PC-3 (cell line): Measurements from ENCODE around the gene WDR7. TPM values are rescaled to one million over a fixed set of nuclear protein-coding genes. Genes with fewer than 3 reads are reported as not detected.

Experiments
- ATAC-seq: fragments of 200-7000 bp; cut with Tn5 transposase; 2 replicates; pipeline ENCODE4 v1.9.1; 2020; ENCODE audit warnings: mild to moderate bottlenecking, moderate library complexity
- BruUV-seq: library from RNA; stranded (reverse); fragments of 400-500 nt; replicated peaks from 2 replicates; lab custom pipeline; 2021; lab: Mats Ljungman, UMichigan
- CTCF ChIA-PET: fragments of 300-600 bp; sonication (Branson Sonifier 250); formaldehyde crosslinking; loops from one replicate; lab custom pipeline; 2022; ENCODE audit warnings: antibody characterized with exemption; lab: Charles Lee
- POLR2A ChIA-PET: fragments of 300-600 bp; sonication (Branson Sonifier 250); formaldehyde crosslinking; loops from one replicate; lab custom pipeline; 2022; ENCODE audit warnings: antibody characterized with exemption; ENCODE audit not compliant: unreplicated experiment; lab: Charles Lee
- DNase-seq: peaks from one replicate; pipeline ENCODE4 v3.0.0-alpha.2; 2015
- H2AFZ ChIP-seq: fragments of 300-600 bp; sonication (generic); 2 replicates; pipeline ENCODE4 v1.6.0; 2016; ENCODE audit warnings: antibody characterized with exemption, low read length
- H3F3A ChIP-seq: fragments of 300-600 bp; sonication (generic); one replicate; pipeline ENCODE4 v1.6.0; 2017; ENCODE audit warnings: antibody characterized with exemption, low read length, control low read depth, mild to moderate bottlenecking; ENCODE audit not compliant: unreplicated experiment
- H3K27ac ChIP-seq: fragments of 300-600 bp; sonication (generic); 2 replicates; pipeline ENCODE4 v1.5.1; 2016; ENCODE audit warnings: mild to moderate bottlenecking, low read length
- H3K27me3 ChIP-seq: fragments of 300-600 bp; sonication (generic); 2 replicates; pipeline ENCODE4 v1.6.1; 2016; ENCODE audit warnings: low read length, mixed read lengths
- H3K36me3 ChIP-seq: fragments of 300-600 bp; sonication (generic); 2 replicates; pipeline ENCODE4 v1.6.1; 2016; ENCODE audit warnings: low read depth, mixed run types, low read length, mixed read lengths
- H3K4me1 ChIP-seq: fragments of 300-600 bp; sonication (generic); 2 replicates; pipeline ENCODE4 v1.5.1; 2016; ENCODE audit warnings: low read length; ENCODE audit not compliant: insufficient read depth
- H3K4me2 ChIP-seq: fragments of 300-600 bp; sonication (generic); 2 replicates; pipeline ENCODE4 v1.6.0; 2016; ENCODE audit warnings: low read length
- H3K4me3 ChIP-seq: fragments of 300-600 bp; sonication (generic); 2 replicates; pipeline ENCODE4 v1.5.1; 2016; ENCODE audit warnings: mild to moderate bottlenecking, low read length, mixed read lengths
- H3K79me2 ChIP-seq: fragments of 300-600 bp; sonication (generic); 2 replicates; pipeline ENCODE4 v1.6.1; 2017; ENCODE audit warnings: low read length, mixed read lengths
- H3K9ac ChIP-seq: fragments of 300-600 bp; sonication (generic); 2 replicates; pipeline ENCODE4 v1.6.0; 2016; ENCODE audit warnings: mild to moderate bottlenecking, low read length
- H3K9me2 ChIP-seq: fragments of 300-600 bp; sonication (generic); replicated peaks from 2 replicates; pipeline ENCODE4 v1.6.1; 2016; ENCODE audit warnings: mixed run types, low read length, mixed read lengths
- H3K9me3 ChIP-seq: fragments of 300-600 bp; sonication (generic); 2 replicates; pipeline ENCODE4 v1.6.1; 2016; ENCODE audit warnings: low read length, mixed read lengths
- H4K20me1 ChIP-seq: fragments of 300-600 bp; sonication (generic); 2 replicates; pipeline ENCODE4 v1.6.1; 2016; ENCODE audit warnings: low read length, mixed read lengths
- EZH2 ChIP-seq: fragments of 300-600 bp; sonication (generic); IDR thresholded peaks from one replicate; pipeline ENCODE4 v1.6.1; 2017; ENCODE audit warnings: antibody characterized with exemption, mild to moderate bottlenecking, low read length; ENCODE audit not compliant: unreplicated experiment
- EZH2phosphoT487 ChIP-seq: fragments of 300-600 bp; sonication (generic); IDR thresholded peaks from 2 replicates; pipeline ENCODE4 v1.6.1; 2018; ENCODE audit warnings: mild to moderate bottlenecking, antibody characterized with exemption, low read length, borderline replicate concordance
- intact Hi-C: fragments of 100-400 bp; cut with micrococcal nuclease; formaldehyde crosslinking; loops from 2 replicates; pipeline ENCODE4 v1.9.0; 2023
- total RNA-seq: library from RNA; depleted of rRNA; stranded (reverse); fragments of >200 nt; gene quantifications from 2 replicates; pipeline ENCODE4 v1.2.3, GENCODE V29; 2014
- TF ChIP-seq, protein P1 (sequence below): fragments of 300-600 bp; sonication (generic); conservative IDR thresholded peaks from 2 replicates; pipeline ENCODE4 v1.5.1; 2017; ENCODE audit warnings: antibody characterized with exemption, low read depth, mild to moderate bottlenecking, low read length

WDR7 gene
- total RNA-seq, 1 experiment from 2014 or later = 16.0 TPM

- TF ChIP-seq EZH2phosphoT487 (no peak), EZH2 (no peak)
- TF ChIP-seq, protein P1, sequence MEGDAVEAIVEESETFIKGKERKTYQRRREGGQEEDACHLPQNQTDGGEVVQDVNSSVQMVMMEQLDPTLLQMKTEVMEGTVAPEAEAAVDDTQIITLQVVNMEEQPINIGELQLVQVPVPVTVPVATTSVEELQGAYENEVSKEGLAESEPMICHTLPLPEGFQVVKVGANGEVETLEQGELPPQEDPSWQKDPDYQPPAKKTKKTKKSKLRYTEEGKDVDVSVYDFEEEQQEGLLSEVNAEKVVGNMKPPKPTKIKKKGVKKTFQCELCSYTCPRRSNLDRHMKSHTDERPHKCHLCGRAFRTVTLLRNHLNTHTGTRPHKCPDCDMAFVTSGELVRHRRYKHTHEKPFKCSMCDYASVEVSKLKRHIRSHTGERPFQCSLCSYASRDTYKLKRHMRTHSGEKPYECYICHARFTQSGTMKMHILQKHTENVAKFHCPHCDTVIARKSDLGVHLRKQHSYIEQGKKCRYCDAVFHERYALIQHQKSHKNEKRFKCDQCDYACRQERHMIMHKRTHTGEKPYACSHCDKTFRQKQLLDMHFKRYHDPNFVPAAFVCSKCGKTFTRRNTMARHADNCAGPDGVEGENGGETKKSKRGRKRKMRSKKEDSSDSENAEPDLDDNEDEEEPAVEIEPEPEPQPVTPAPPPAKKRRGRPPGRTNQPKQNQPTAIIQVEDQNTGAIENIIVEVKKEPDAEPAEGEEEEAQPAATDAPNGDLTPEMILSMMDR = no peak
- Histone ChIP-seq H3K36me3 (no peaks in the 10 kb centered on the region), H3K4me2 (no peak overlapping the region), H3K4me1 (no peaks in the 10 kb centered on the region), H3K79me2 (no peaks in the 10 kb centered on the region), H3K27ac (no peak overlapping the region), H3K27me3 (no peaks in the 10 kb centered on the region), H3K9me3 (no peaks in the 10 kb centered on the region), H4K20me1 (no peaks in the 10 kb centered on the region), H3K9me2 (no peaks in the 10 kb centered on the region), H3K4me3 (no peak overlapping the region), H3K9ac (no peak overlapping the region), H2AFZ (no peak overlapping the region), H3F3A (no peaks in the 10 kb centered on the region)
- ATAC-seq (no peak), DNase-seq (no peak)
- ChIA-PET POLR2A (no interaction called here), CTCF (no interaction called here)
- intact Hi-C loops = no loop called here
- no TSS peak for BruUV-seq
Measured at GRCh38 chr18:56676639-56677038, 25.5 kb downstream of the WDR7 start.

- Histone ChIP-seq H3K9me2 (no peaks in the 10 kb centered on the region), H3K79me2 (no peaks in the 10 kb centered on the region), H3K27me3 (no peaks in the 10 kb centered on the region), H3K36me3 (no peaks in the 10 kb centered on the region), H3F3A (no peaks in the 10 kb centered on the region), H3K9ac (no peak overlapping the region), H3K4me3 (no peak overlapping the region), H4K20me1 (no peaks in the 10 kb centered on the region), H3K4me2 (no peak overlapping the region), H2AFZ (no peak overlapping the region), H3K27ac (no peak overlapping the region), H3K4me1 (no peaks in the 10 kb centered on the region), H3K9me3 (no peaks in the 10 kb centered on the region)
- ATAC-seq (no peak), DNase-seq (peak; percentile 10)
- ChIA-PET POLR2A (no interaction called here), CTCF (no interaction called here)
- no TSS peak for BruUV-seq
- TF ChIP-seq EZH2 = no peak
- no peak for TF ChIP-seq EZH2phosphoT487
- TF ChIP-seq, protein P1 = no peak
- intact Hi-C loops = no loop called here
Measured at GRCh38 chr18:56678836-56679565, 27.8 kb downstream of the WDR7 start.

- Histone ChIP-seq H3K27me3 (no peaks in the 10 kb centered on the region), H3K79me2 (no peaks in the 10 kb centered on the region), H3K4me1 (no peaks in the 10 kb centered on the region), H3K36me3 (no peaks in the 10 kb centered on the region), H3K9me3 (no peaks in the 10 kb centered on the region), H4K20me1 (no peaks in the 10 kb centered on the region), H3K4me3 (no peak overlapping the region), H3K9ac (no peak overlapping the region), H3K27ac (no peak overlapping the region), H3K9me2 (no peaks in the 10 kb centered on the region), H3K4me2 (no peak overlapping the region), H2AFZ (no peak overlapping the region), H3F3A (no peaks in the 10 kb centered on the region)
- DNase-seq (no peak), ATAC-seq (no peak)
- CTCF ChIA-PET = no interaction called here
- intact Hi-C loops = no loop called here
- TF ChIP-seq EZH2phosphoT487 (no peak), EZH2 (no peak)
- TF ChIP-seq, protein P1 = no peak
- POLR2A ChIA-PET = no interaction called here
- no TSS peak for BruUV-seq
Measured at GRCh38 chr18:56684277-56684676, 33.1 kb downstream of the WDR7 start.
